Measurements from ENCODE around the gene THSD8. TPM values are rescaled to one million over a fixed set of nuclear protein-coding genes. Genes with fewer than 3 reads are reported as not detected.
A peak's percentile ranks its signal among the peaks of the same experiment; 100 is the strongest.

The THSD8 gene
- total and polyA plus RNA-seq, 4 experiments from 2014 or later, result 1.5 to 4.4 (median 2.7) TPM

DNA sequence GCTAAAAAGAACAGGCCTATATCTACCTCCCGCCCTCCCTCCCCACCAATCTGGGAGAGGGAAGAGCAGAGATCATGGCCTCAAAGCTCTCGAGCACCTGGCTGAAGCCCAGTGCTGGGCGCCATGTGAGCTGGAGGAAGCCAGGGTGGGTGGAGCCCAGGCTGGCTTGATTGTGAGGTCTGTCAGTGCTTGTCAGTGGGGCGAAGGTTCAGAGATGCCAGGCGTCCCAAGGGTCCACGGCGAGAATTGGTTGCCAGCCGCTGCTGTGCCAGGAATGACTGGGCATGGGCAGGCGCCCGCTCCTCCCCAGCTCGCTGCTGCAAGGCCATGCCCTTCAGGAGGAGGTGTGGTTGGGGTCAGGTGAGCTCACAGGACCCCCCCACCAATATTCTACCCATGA, 38.8 kb upstream of the THSD8 start:
- no peaks in the 10 kb centered on the region for H3K9me3 ChIP-seq (ENCODE audit: control insufficient read depth in 1 of 2, low read length in 2 of 2)
- POLR2A ChIA-PET (ENCODE audit: partially characterized antibody), result interaction anchor here (2.8 kb wide), 1 partner anchor 29 kb away, joined by 10 read pairs; no protein-coding TSS in a partner anchor
- no peaks in the 10 kb centered on the region for H3K4me1 ChIP-seq (ENCODE audit: insufficient read depth, low read length)
- no peak overlapping the region for H3K27ac ChIP-seq (ENCODE audit: low read depth, low read length)
- Mint-ChIP-seq H3K4me1 (peaks cover 2 to 8% (median 4%) of the 10 kb centered on the region in 4 donors), H3K36me3 (peaks cover 0 to 5% of the 10 kb centered on the region in 2 donors), H3K9me3 (peaks cover 0 to 2% (median 0%) of the 10 kb centered on the region in 8 donors), H3K27me3 (peaks cover 0 to 1% of the 10 kb centered on the region in 2 donors), H3K4me3 (no peak overlapping the region), H3K27ac (no peak overlapping the region)
- no peak overlapping the region for H3K4me3 ChIP-seq (ENCODE audit: low read length in 2 of 2)
- no peaks in the 10 kb centered on the region for H3K27me3 ChIP-seq (ENCODE audit: insufficient read depth, low read length)
- intact Hi-C loops (cut with micrococcal nuclease), result no loop called here
- no peaks in the 10 kb centered on the region for H3K36me3 ChIP-seq (ENCODE audit: insufficient read depth, low read length)
- CTCF ChIA-PET (ENCODE audit: partially characterized antibody), result interaction anchor here (1.0 to 27.8 kb wide), 5 partner anchors 13 to 91 kb away, joined by 3 to 906 read pairs (median 44); partner anchors contain the start of genes GET3, HOOK2, JUNB and PRDX2
- no peak for DNase-seq

GRCh38 chr19:12764698-12765097, 37.2 kb upstream of the THSD8 start:
- no peak for DNase-seq
- H3K4me3 Mint-ChIP-seq, result no peak overlapping the region
- Histone ChIP-seq H3K36me3 (ENCODE audit: insufficient read depth, low read length) (no peaks in the 10 kb centered on the region), H3K4me3 (ENCODE audit: low read length in 2 of 2) (no peak overlapping the region), H3K27me3 (ENCODE audit: insufficient read depth, low read length) (no peaks in the 10 kb centered on the region), H3K27ac (ENCODE audit: low read depth, low read length) (no peak overlapping the region), H3K4me1 (ENCODE audit: insufficient read depth, low read length) (no peaks in the 10 kb centered on the region), H3K9me3 (ENCODE audit: control insufficient read depth in 1 of 2, low read length in 2 of 2) (no peaks in the 10 kb centered on the region)
- intact Hi-C loops (cut with micrococcal nuclease), result no loop called here
- no peak overlapping the region for H3K27ac Mint-ChIP-seq
- H3K9me3 Mint-ChIP-seq, result peaks cover 0 to 2% (median 0%) of the 10 kb centered on the region in 8 donors
- peaks cover 4 to 11% (median 7%) of the 10 kb centered on the region in 4 donors for H3K4me1 Mint-ChIP-seq
- ChIA-PET POLR2A (ENCODE audit: partially characterized antibody) (interaction anchor here (0.8 to 3.6 kb wide), 5 partner anchors 17 to 83 kb away, joined by 3 to 30 read pairs (median 10); partner anchors contain the start of gene JUNB), CTCF (ENCODE audit: partially characterized antibody) (interaction anchor here (0.5 to 27.8 kb wide), 8 partner anchors 11 to 402 kb away, joined by 3 to 906 read pairs (median 4); partner anchors contain the start of genes HOOK2, JUNB, PRDX2 and RNASEH2A)
- H3K27me3 Mint-ChIP-seq, result no peaks in the 10 kb centered on the region
- peaks cover 0 to 5% of the 10 kb centered on the region in 2 donors for H3K36me3 Mint-ChIP-seq

- H3K4me1 ChIP-seq (ENCODE audit: insufficient read depth, low read length), result no peaks in the 10 kb centered on the region
- Mint-ChIP-seq H3K27ac (peak overlapping the region in 1 of 7 donors; percentile 42), H3K36me3 (peaks cover 0 to 5% of the 10 kb centered on the region in 2 donors), H3K9me3 (peaks cover 0 to 2% (median 0%) of the 10 kb centered on the region in 8 donors), H3K27me3 (no peaks in the 10 kb centered on the region), H3K4me1 (peaks cover 2 to 14% (median 6%) of the 10 kb centered on the region in 4 donors), H3K4me3 (peak overlapping the region in 1 of 8 donors; percentile 48)
- peak; percentile 63 to 83 (median 69) for DNase-seq
- POLR2A ChIA-PET (ENCODE audit: partially characterized antibody), result interaction anchor here (0.8 to 3.6 kb wide), 8 partner anchors 10 to 199 kb away, joined by 3 to 30 read pairs (median 4); partner anchors contain the start of genes HOOK2 and JUNB
- H3K36me3 ChIP-seq (ENCODE audit: insufficient read depth, low read length), result no peaks in the 10 kb centered on the region
- intact Hi-C loops (cut with micrococcal nuclease), result loop anchor here (1.0 kb wide), 3 partner anchors 9 to 81 kb away; partner anchors contain the start of gene HOOK2
- no peaks in the 10 kb centered on the region for H3K27me3 ChIP-seq (ENCODE audit: insufficient read depth, low read length)
- no peaks in the 10 kb centered on the region for H3K9me3 ChIP-seq (ENCODE audit: control insufficient read depth in 1 of 2, low read length in 2 of 2)
- H3K27ac ChIP-seq (ENCODE audit: low read depth, low read length), result no peak overlapping the region
- CTCF ChIA-PET (ENCODE audit: partially characterized antibody), result interaction anchor here (0.7 to 27.8 kb wide), 13 partner anchors 10 to 107 kb away, joined by 3 to 906 read pairs (median 5); partner anchors contain the start of genes HOOK2, JUNB, PRDX2 and RNASEH2A
- H3K4me3 ChIP-seq (ENCODE audit: low read length in 2 of 2), result no peak overlapping the region
These were observed 35.8 kb upstream of the THSD8 start for GRCh38 chr19:12766051-12766521.

DNA sequence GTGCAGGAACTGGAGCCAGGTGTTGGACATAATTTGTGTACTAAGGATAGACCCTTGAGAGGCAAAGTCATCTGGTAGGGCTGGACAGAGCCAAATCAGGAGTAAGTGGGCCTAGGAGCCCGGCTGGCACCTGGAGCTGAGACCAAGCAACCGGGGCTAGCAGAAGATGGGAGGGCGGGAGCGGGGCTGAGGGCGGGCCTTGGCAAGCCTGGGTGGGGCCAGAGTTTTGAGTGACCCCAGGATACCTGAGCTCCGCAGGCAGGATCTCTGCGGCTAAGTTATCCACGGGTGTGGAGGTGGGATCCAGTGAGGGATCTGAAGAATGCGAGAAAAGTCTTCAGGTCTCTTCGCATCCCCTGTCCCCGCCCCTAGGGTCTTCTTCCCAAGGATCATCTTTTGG, 34.7 kb upstream of the THSD8 start:
- intact Hi-C loops (cut with micrococcal nuclease), result no loop called here
- Mint-ChIP-seq H3K4me1 (peaks cover 4 to 14% (median 5%) of the 10 kb centered on the region in 4 donors), H3K27ac (no peak overlapping the region), H3K4me3 (no peak overlapping the region), H3K27me3 (no peaks in the 10 kb centered on the region), H3K9me3 (peaks cover 0 to 2% (median 0%) of the 10 kb centered on the region in 8 donors), H3K36me3 (peaks cover 0 to 5% of the 10 kb centered on the region in 2 donors)
- no peak for DNase-seq
- Histone ChIP-seq H3K36me3 (ENCODE audit: insufficient read depth, low read length) (no peaks in the 10 kb centered on the region), H3K27ac (ENCODE audit: low read depth, low read length) (no peak overlapping the region), H3K4me1 (ENCODE audit: insufficient read depth, low read length) (no peaks in the 10 kb centered on the region), H3K4me3 (ENCODE audit: low read length in 2 of 2) (no peak overlapping the region), H3K9me3 (ENCODE audit: control insufficient read depth in 1 of 2, low read length in 2 of 2) (no peaks in the 10 kb centered on the region), H3K27me3 (ENCODE audit: insufficient read depth, low read length) (no peaks in the 10 kb centered on the region)
- CTCF ChIA-PET (ENCODE audit: partially characterized antibody), result interaction anchor here (1.1 to 27.8 kb wide), 8 partner anchors 9 to 106 kb away, joined by 3 to 906 read pairs (median 7); partner anchors contain the start of genes HOOK2, JUNB, PRDX2 and RNASEH2A
- POLR2A ChIA-PET (ENCODE audit: partially characterized antibody), result interaction anchor here (0.6 to 3.6 kb wide), 3 partner anchors 11 to 511 kb away, joined by 3 to 30 read pairs (median 11); no protein-coding TSS in a partner anchor

DNA sequence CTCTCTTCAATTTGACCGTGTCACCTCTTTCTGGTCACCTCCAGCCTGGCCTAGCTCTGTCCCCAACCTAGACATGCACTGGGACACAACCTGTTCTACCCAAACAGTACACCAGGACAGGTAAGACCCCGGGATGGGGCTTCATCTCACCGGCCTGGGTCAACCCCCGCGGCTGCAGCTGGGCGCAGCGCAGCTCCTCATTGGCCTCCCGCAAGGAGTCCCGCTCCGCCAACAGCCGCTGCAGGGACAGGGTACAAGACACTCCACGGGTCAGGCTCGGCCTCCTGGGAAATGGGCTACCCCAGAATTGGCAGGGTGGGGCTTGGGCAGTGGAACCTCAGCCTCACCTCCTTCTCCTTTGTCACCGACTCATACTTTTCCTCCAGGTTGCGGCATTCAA, 34.2 kb upstream of the THSD8 start:
- no peak for DNase-seq
- H3K9me3 Mint-ChIP-seq, result peaks cover 0 to 2% (median 0%) of the 10 kb centered on the region in 8 donors
- H3K36me3 Mint-ChIP-seq, result peaks cover 0 to 5% of the 10 kb centered on the region in 2 donors
- Histone ChIP-seq H3K27ac (ENCODE audit: low read depth, low read length) (no peak overlapping the region), H3K4me3 (ENCODE audit: low read length in 2 of 2) (no peak overlapping the region), H3K4me1 (ENCODE audit: insufficient read depth, low read length) (no peaks in the 10 kb centered on the region), H3K36me3 (ENCODE audit: insufficient read depth, low read length) (no peaks in the 10 kb centered on the region), H3K27me3 (ENCODE audit: insufficient read depth, low read length) (no peaks in the 10 kb centered on the region), H3K9me3 (ENCODE audit: control insufficient read depth in 1 of 2, low read length in 2 of 2) (no peaks in the 10 kb centered on the region)
- H3K4me1 Mint-ChIP-seq, result peaks cover 4 to 14% (median 5%) of the 10 kb centered on the region in 4 donors
- intact Hi-C loops (cut with micrococcal nuclease), result no loop called here
- H3K4me3 Mint-ChIP-seq, result no peak overlapping the region
- H3K27ac Mint-ChIP-seq, result no peak overlapping the region
- H3K27me3 Mint-ChIP-seq, result no peaks in the 10 kb centered on the region
- CTCF ChIA-PET (ENCODE audit: partially characterized antibody), result interaction anchor here (1.1 to 27.8 kb wide), 6 partner anchors 8 to 106 kb away, joined by 3 to 906 read pairs (median 25); partner anchors contain the start of genes HOOK2, JUNB, PRDX2 and RNASEH2A
- POLR2A ChIA-PET (ENCODE audit: partially characterized antibody), result interaction anchor here (0.6 to 3.6 kb wide), 3 partner anchors 10 to 511 kb away, joined by 3 to 30 read pairs (median 11); no protein-coding TSS in a partner anchor

DNA sequence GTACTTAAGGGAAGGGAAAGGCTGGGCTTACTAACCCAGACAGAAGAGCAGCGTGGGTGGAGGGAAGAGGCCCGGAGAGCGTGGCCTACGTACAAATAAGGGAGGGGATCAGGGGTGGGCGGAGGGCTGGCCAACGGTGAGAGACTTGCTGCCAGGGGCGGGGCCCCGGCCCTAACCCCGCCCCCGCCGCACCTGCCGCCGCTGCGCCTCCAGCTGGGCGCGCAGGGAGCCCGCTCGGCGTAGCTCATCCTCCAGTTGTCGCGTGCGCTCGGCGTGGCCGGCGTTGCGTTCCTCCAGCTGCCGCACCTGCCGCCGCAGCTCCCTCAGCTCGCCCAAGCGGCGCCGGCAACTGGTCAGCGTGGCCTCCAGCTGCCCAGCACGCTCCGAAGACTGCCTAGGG, 32.2 kb upstream of the THSD8 start:
- intact Hi-C loops (cut with micrococcal nuclease), result no loop called here
- H3K27me3 ChIP-seq (ENCODE audit: insufficient read depth, low read length), result no peaks in the 10 kb centered on the region
- DNase-seq, result peak; percentile 55 to 71 (median 67)
- H3K27ac ChIP-seq (ENCODE audit: low read depth, low read length), result no peak overlapping the region
- POLR2A ChIA-PET (ENCODE audit: partially characterized antibody), result interaction anchor here (16.4 kb wide), 1 partner anchor 25 kb away, joined by 1162 read pairs; the partner anchor contains the start of genes JUNB, PRDX2 and THSD8
- peaks cover 3% of the 10 kb centered on the region for H3K4me1 ChIP-seq (ENCODE audit: insufficient read depth, low read length)
- CTCF ChIA-PET (ENCODE audit: partially characterized antibody), result interaction anchor here (1.6 to 27.8 kb wide), 4 partner anchors 9 to 79 kb away, joined by 4 to 906 read pairs (median 16); partner anchors contain the start of genes JUNB, PRDX2, RNASEH2A and THSD8
- H3K27me3 Mint-ChIP-seq, result no peaks in the 10 kb centered on the region
- no peaks in the 10 kb centered on the region for H3K36me3 ChIP-seq (ENCODE audit: insufficient read depth, low read length)
- H3K36me3 Mint-ChIP-seq, result peaks cover 0 to 5% of the 10 kb centered on the region in 2 donors
- peaks cover 10 to 14% (median 13%) of the 10 kb centered on the region in 4 donors for H3K4me1 Mint-ChIP-seq
- H3K4me3 ChIP-seq (ENCODE audit: low read length in 2 of 2), result no peak overlapping the region
- H3K9me3 Mint-ChIP-seq, result peaks cover 0 to 2% (median 0%) of the 10 kb centered on the region in 8 donors
- peak overlapping the region in 6 of 8 donors; percentile 24 to 62 (median 52) for H3K4me3 Mint-ChIP-seq
- H3K27ac Mint-ChIP-seq, result peak overlapping the region in 4 of 7 donors; percentile 10 to 78 (median 54)
- H3K9me3 ChIP-seq (ENCODE audit: control insufficient read depth in 1 of 2, low read length in 2 of 2), result no peaks in the 10 kb centered on the region
